HFF-Myc (cell line): ENCODE data around the gene KPNB1.

ENCODE experiments used
- DNase-seq: peaks from one replicate; pipeline ENCODE4 v3.0.0-alpha.2; 2011; ENCODE audit warnings: low read depth; ENCODE audit errors: extremely low read depth
- H3K4me3 ChIP-seq: replicated peaks from 2 replicates; pipeline ENCODE4 v1.5.1; 2011; ENCODE audit warnings: low read depth, mild to moderate bottlenecking, control low read depth, low read length
- CTCF ChIP-seq: IDR thresholded peaks from 2 replicates; pipeline ENCODE4 v1.5.1; 2012; ENCODE audit warnings: mild to moderate bottlenecking, low read depth, low read length, control low read depth; ENCODE audit errors: missing control alignments

Gene KPNB1

GRCh38 chr17:47728214-47728877, 78.6 kb downstream of the KPNB1 start:
- H3K4me3 ChIP-seq = no peak overlapping the region
- DNase-seq = no peak
- no peak for TF ChIP-seq CTCF

- no peak for DNase-seq
- no peak overlapping the region for H3K4me3 ChIP-seq
- TF ChIP-seq CTCF = no peak
Observed at GRCh38 chr17:47729476-47729875, 79.8 kb downstream of the KPNB1 start.

GRCh38 chr17:47730681-47731080, 81.0 kb downstream of the KPNB1 start:
- no peak for TF ChIP-seq CTCF
- H3K4me3 ChIP-seq = no peak overlapping the region
- DNase-seq = no peak

- H3K4me3 ChIP-seq = no peak overlapping the region
- TF ChIP-seq CTCF = no peak
- no peak for DNase-seq
Observed at GRCh38 chr17:47731396-47731795, 81.7 kb downstream of the KPNB1 start.

GRCh38 chr17:47732399-47733046, 82.8 kb downstream of the KPNB1 start:
- no peak for TF ChIP-seq CTCF
- H3K4me3 ChIP-seq = no peak overlapping the region
- no peak for DNase-seq

- 0 out of 2 replicates have a peak within 1 kb of the TSS, but pooled peaks have one; percentile 9 for H3K4me3 ChIP-seq
- DNase-seq = no peak
- TF ChIP-seq CTCF = peak; percentile 28
Observed at GRCh38 chr17:47733047-47733673, 83.4 kb downstream of the KPNB1 start, which contains the start of gene TBX21. Gene TBX21 (plus strand): TSS chr17:47733236. CDS start chr17:47733455, 219 bp downstream.
